ENCODE data around the gene CCDC192. TPM values are rescaled to one million over a fixed set of nuclear protein-coding genes. Genes with fewer than 3 reads are reported as not detected.

Gene CCDC192
- polyA plus RNA-seq, 12 donors, result 0.32 to 1.5 (median 1.0) TPM; not detected in 2

DNA sequence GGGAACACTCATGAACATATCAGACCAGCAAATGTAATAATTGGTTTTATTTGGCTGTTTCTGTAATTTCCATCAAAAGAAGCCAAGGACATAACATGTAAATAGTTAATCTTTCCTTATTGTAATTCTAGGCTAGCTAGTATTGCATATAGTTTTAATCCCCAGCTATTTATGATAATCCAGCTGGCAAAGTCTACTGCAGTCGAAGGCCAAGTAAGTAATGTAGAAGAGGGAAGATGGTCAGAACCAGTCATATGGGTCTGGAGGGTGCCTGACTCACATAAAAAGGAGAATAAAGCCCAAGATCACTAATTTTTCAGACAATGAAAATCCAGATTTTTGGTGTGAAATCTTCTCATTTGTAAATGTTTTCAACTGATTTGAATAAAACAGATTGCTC, 106.3 kb downstream of the CCDC192 start:
- DNase-seq, result no peak

DNA sequence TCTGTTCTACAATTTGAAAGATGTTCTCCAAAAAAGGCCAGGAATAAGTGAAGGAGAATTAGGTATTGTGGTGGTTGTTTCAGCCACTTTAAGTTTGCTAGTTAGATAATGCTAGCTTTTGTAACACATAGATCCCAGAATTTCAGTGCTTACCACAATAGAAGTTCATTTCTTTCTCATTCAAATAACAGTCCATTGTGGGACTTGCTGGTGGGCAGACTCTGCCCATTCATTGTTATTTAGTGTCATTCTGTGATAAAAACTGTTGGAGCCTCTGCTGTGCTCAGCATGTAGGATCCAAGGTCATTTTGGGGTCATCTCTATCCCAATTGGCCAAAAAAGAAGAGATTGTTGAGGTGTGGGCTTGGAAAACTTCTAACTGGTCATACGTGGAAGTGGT, 106.8 kb downstream of the CCDC192 start:
- no peak for DNase-seq

DNA sequence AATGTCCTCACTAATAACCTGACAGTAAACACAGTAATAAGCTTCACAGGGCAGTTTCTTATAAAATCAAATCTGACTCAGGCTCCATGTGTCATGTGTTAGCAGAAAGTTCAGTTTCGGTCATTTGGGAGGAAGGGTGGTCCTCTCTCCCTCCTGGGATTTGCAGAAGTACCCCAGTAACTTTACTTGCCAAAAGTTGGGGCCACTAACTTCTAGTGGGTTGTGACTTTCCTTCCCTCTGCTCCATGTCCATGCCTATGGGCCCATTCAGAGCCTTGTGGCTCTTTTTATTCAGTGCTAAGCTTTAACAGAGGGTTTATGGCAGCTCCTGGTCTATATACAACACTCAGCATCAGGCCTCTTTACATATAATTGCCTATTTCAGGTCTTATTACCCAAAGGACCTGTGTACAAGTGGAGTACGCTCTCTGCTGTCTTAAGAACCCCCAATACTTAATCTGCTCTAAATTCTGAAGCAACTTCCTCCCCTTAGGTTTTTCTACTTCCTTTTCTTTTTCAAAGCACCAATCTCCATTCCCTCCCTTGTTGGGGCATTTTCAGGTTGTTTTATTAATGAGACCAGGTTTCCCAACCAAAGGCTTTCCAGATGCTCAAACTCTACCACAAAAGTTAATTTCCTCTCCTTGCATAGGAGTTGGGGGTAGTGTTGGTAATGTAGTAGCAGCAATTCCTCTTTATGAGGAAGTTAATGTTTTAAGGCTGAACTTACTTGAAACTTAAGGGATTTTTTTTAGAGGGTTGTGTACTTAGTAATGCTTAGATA, 107.7 kb downstream of the CCDC192 start:
- DNase-seq, result no peak

DNA sequence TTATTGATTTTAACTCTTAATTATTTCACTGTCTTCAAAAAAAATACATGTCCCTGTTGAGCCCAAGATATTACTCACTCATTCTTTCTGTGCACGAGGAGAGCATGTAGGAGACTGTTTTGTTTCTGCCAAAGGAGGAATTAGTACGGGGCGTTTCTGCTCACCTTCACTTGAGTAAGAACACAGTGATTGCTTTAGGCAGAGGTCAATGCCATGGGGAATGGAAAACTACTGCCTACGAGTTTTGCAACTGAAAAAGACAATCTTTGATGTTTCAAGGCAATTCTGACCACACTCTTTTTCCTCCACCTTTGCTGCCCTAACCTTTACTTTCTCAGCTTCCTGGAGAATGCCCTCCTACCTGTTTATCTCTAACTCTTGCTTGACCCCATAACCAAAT, 109.4 kb downstream of the CCDC192 start:
- DNase-seq, result no peak

DNA sequence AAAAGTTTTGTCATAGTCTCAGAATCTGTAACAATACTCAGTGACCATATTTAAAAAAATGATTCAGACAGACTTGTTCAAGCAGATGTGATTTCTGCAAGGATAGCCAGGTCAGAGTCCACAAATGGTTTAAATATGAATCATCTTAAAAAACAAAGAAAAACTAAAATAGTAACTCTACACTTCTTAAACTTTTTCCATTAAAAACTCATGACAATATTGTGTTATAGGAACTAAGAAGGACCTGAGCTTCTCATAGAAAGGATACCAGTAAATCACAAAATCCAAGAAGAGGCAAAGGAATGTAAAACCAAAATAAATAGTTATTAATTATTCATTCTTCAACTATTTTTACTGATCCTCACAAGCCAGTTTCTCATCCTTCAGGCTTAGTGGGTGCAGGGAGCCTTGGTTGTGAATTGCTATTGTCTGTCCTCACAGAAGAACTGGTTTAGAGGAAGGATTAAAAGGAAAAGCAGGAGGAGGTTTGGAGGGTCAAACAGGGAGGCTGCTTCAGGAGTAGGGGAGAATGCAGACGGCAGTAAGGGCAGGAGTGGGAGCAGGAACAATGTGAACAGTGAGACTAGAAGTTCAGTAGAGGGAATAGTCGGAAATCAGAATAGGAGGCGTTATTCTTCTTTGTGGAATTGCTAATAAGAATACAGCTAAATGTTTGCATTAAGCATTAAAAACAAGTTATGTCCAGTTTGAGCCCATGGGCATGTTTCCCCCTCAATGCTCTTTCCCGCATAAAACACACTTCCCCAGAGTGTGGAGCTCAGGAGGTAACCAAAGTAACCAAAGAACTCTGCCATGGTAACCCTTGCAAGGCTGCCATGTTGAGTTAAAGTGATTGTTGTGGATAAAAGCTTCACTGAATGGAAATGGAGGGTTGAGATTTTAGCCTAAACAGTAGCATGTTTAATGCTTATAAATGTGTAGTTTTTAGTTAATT, 110.7 kb downstream of the CCDC192 start:
- no peak for DNase-seq

DNA sequence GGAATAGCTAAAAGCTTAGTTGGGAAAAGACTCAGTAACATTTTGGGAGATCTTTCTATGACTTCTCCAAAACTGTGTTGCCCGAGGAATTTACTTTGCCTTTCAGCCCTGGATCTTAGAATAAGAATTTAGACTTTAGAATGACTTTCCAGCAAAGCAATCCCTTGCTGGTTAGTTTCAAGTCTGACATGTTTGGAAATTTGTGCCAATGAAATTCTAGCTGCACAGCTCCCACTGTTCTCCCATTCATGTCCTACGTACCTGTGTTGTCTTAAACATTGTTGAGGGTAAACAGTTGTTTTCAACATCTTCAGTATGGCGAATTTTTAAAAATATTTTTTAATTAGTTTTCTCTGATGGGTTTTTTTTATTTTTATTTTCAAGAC, 111.4 kb downstream of the CCDC192 start:
- no peak for DNase-seq

DNA sequence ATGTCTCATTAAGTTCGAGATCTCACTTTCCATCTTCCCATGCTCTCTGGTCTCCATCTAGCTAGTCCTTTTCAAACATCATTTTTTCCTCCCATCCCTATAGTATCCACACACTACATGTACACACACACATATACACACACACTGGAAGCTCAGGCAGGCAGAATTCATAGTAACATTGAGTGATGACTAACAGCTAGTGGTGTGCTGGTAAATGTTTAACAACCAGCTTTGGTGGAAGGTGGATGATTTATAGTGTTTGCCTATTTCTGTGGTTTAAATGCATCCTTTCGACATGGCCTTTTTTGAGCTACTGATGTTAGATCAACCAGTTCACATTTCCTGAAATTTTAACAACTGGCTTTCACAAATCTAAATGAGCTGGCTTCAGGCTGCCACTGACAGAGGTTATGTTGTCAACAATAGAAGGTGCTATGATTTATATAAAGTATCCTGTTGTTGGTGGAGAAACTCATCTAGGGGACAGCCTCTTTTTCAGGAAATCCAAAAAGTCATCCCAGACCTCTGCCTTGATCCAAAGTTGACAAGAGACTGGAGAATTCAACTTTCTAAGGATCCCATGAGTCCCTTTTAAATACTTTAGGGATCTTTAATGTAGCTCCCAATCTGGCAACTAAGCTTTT, 117.8 kb downstream of the CCDC192 start:
- DNase-seq, result no peak

DNA sequence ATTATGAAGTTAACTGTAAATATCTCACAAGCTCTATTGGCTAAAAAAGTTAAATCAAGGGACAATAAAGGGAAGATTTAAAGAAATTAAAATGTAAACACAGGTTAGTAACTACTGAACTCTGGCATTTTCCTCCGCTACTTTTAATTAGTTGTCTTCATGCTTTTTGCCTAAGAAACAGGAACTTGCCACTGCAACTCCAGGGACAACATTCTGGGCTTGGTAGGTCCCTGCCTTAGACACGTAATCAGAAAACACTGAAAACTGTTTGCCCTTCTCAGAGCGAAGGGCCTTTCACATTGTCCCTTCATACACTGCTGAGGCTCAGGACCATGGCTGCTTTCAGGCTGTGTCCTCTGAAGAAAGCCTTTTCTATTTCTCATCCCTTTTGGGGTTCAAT, 118.7 kb downstream of the CCDC192 start:
- DNase-seq, result no peak

DNA sequence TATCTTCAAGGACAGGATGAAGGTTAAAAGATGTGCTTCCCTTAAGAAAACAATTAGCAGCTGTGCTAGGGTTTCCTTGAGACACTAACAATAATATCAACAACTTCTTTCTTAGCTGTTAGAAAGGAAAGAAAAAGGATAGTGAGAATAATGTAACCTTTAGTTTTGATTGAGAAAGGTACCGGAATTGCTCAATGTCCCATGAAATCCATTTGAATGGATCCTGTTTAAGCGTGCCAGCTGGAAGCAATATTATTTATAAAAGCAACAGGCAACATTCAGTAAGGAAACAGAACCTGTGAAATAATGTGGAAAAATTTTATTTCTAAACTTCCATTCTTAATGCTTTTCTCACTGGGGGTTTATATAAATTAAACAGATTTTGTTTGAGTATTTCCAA, 120.9 kb downstream of the CCDC192 start:
- DNase-seq, result no peak

DNA sequence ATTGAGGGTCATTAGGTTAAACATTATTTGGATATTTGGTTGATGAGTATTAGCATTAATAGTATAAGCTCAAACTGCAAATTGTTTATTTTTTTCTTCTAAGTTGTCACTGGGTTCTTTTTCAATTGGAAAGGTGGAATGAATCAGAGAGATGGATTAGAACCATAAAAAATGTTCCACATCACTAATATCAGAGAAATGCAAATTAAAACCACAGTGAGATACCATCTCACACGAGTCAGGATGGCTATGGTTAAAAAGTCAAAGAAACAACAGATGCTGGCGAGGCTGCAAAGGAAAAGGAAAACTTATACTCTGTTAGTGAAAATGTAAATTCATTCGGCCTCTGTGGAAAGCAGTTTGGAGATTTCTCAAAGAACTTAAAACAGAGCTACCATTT, 122.8 kb downstream of the CCDC192 start:
- DNase-seq, result no peak

DNA sequence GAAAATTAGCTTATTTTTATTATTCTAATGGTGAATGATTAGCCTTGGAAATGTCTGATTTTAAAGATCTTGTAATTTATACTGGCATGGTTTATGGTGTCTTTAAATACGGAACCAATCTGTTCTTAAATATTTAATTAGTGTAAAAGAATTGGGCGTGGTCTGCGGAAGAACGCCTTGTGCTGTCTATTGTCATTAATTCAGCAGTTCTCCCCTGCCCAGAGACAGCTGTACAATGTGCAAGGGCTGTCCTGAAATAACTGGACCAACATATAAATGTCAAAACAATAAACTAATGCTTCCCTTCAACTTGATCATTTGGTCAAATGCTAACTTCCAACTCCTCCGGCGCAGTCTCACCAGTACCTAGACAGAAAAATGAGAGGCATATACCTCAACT, 124.3 kb downstream of the CCDC192 start:
- DNase-seq, result no peak

DNA sequence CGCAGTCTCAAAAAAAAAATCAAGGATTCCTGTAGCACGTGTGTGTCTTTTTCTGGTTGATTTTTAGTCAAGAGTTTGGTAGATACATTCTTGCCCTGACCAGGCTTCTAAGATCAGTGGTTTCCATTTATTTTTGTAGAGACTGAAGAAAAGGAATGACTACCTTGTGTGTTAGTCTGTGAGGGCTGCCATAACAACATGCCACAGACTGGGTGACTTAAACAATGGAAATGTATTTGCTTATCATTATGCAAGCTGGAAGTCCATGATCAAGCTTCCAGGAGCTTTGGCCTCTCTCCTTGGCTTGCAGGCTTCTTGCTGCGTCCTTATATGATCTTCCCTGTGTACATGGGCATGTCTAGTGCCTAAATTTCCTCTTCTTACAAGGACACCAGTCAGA, 127.0 kb downstream of the CCDC192 start:
- DNase-seq, result no peak

DNA sequence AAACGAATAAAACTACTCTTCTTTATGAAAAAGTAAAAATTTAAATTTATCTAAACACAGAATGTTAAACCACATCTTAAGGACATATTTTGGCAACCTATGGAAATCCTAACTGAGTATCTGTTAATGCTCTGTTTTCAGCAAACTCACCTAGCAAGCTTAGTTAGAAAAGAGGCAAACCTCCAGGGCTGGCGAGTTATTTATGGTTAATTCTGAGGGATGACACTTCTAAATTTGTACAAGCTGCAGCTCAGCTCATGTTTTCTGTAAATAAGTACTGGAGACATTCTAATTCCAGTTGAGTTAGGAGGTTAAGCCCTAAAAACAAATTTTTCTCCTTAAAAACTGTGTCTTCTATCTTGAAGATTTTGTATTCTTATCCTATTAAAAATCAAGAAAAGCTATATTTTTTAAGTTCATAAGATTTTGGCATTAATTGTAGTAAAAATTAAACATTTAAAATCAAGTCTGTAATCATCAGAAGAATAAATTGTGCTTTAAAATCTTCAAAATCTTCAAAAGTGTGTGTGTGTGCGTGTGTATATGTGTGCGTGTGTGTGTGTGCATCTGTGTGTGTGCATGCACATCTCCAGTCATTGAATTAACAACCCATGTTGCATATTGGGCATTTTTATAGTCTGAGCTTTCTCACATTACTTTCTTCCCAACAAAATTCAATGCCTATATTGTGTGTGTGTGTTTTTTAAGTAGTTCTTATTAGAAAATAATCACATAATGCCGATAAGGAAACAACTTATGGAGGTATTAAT, 127.8 kb downstream of the CCDC192 start:
- no peak for DNase-seq

DNA sequence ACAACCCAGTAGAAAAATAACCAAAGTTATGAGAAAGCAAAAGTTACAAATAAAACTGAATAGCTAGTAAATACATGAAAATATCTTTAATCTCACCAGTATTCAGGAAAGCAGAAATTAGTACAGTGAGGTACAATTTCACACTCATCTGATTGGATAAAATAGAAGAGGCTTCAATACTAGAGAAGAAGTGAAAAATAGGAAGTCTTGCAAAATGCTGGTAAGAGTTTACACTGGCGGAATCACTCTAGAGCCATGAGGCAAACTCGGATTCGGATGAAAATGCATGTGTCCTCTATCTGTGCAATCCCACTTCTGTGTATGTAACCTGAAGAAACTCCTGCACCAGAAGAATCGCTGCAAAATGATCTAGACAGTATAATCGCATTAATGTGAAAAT, 128.9 kb downstream of the CCDC192 start:
- DNase-seq, result no peak

DNA sequence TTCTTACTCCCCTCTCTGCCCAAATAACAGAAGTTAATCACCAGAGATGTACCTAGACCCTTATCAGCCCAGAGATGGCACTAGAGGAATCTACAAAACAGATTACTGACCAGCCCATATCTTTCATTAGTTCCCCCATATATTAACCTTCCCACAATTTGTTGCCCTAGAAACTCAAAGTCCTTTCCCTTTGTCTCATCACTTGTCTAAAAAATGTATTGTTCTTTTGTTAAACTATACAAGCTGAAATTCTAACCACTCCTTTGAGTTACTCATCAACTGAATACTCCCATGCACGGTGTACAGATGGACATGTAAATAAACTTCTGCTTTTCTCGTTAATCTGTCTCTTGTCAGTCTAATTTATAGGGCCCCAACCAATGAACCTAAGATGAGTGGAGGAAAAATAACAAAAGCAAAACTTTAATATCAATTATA, 130.9 kb downstream of the CCDC192 start:
- DNase-seq, result no peak

DNA sequence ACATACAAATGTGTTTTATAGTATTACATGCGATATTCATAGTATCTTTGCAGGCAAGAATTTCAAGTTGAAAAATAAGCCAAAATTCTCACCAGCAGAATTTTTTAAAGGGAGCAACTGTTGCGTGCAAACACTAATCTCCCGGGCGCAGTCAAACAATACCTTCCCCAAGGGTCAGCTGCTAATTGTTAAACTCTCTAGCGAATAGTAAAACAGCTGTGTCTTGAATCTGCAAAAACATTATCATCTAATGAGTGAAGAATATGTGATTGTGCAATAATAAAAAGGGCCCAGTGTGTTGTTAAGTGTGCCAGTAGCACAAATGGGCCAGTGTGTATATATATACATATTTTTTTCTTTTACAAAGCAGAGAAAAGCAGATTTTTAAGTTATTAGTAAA, 131.4 kb downstream of the CCDC192 start:
- no peak for DNase-seq

DNA sequence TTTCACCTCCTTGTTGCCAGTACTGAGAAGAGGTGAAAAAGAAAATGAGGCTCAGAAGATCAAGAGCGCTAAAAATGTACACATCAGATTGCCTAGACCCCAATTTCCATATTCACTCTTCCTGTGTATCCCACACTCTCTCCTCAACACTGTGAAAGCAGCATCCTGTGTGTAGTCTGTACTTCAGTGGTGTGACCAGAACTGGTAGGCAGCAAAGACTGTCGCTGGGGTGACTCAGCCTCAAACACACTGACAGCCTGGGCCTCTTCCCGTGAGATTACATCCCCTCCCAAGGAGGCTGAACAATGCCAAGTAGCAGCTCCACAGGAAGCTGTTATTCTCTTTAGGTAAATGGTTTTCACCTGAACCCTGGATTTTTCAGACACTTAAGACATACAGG, 135.5 kb downstream of the CCDC192 start:
- DNase-seq, result no peak

DNA sequence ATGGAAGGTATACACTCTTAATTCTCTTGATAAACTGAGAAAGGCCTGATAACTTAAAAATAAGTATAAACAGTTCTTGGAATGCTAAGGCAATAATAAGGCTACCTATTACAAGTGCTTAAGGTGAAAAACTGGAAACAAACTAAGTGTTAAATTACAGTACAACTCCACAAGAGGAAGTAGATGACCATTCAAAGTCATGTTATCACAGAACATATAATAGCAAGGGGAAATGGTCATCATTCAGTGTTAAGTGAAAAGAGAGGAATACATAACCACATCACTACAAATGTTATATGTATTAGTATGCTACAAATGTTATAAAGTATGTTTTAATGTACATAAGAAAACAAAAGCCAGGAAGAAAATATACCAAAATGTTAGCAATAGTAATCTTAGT, 135.9 kb downstream of the CCDC192 start:
- no peak for DNase-seq

DNA sequence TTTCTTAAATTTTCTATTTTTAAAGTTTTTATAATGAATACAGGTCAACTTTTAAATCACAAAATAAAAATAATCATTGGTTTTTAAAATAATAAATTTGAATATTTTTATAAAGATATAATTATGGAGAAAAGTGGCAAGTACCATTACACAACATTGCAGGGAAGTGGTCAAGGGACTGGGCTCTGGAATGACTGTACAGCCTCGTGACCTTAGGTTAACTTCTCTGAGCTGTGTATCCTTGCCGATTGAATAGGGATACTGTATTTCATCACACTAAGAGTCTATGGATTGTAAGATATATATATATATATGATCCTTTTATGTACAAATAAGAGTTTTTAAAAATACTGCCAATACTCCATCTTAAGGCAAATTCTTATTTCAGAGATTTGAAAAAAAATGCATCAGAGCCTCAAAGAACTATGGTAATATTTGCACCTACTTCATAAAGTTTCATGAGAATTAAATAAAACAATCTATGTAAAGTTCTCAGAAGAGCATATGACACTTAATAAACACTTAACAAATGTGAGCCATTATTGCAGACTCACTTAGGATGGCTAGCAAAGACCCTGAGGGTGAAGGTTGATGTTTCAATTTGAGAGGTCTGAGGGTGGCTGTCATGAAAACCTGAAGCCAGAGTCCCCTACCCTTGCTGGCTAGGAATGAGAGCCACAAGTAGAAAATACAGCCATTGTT, 136.5 kb downstream of the CCDC192 start:
- no peak for DNase-seq

DNA sequence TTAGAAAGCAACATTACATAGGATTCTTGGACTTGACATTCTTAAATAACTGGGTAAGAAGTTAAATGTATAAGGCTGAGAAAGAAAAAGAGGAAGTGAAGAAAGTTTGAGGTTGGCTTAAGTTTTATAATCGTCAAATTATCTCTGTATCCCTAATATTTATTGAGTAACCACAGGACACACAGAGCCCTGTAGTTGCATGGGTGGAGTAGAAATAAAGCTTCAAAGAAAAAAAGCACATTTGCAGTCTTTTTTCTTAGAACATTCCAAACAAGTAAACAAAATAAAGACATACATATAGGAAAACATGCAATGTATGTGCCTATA, 137.0 kb downstream of the CCDC192 start:
- no peak for DNase-seq

DNA sequence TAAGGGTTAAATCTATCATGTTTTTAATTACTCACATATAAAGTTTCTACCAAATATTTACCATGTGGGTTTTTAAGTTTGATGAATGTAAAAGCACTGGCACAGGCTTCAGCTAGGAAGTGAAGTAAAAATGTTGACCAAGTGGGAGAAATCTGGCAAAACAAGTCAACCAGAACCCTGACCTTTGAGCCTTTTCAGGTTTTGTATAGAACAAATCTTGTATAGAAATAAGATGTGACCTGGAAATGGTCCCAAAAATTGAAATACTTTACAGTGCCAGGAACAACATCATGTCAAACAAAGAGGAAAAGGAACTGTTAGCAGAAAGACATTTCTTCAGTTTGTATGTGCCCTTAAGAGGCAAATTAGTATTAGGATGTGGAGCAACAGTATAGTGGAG, 137.6 kb downstream of the CCDC192 start:
- no peak for DNase-seq

Measured in muscle of arm (tissue), 12 donors.